Neural cell (in vitro differentiated cells): ENCODE results near the gene SEPTIN5. TPM values are rescaled to one million over a fixed set of nuclear protein-coding genes. Genes with fewer than 3 reads are reported as not detected.
A peak's percentile ranks its signal among the peaks of the same experiment; 100 is the strongest.

Experiments used
- H2AFZ ChIP-seq: fragments of 200-600, 300-800 bp; sonication (generic), shearing (Covaris generic); 2 replicates; pipeline ENCODE4 v1.6.0; 2014; ENCODE audit warnings: low read depth, mild to moderate bottlenecking, antibody characterized with exemption, low read length, moderate library complexity
- H3F3A ChIP-seq: fragments of 200-600 bp; shearing (Covaris generic); 2 replicates; pipeline ENCODE4 v1.6.1; 2016; ENCODE audit warnings: mild to moderate bottlenecking, moderate library complexity, mixed read lengths, antibody characterized with exemption, low read length; ENCODE audit not compliant: insufficient read depth, poor library complexity, severe bottlenecking
- H3K27ac ChIP-seq: fragments of 200-600, 300-800 bp; sonication (generic), shearing (Covaris generic); 2 replicates; pipeline ENCODE4 v1.5.1; 2014; ENCODE audit warnings: mild to moderate bottlenecking, low read length, moderate library complexity
- H3K27me3 ChIP-seq: fragments of 300-800, 200-600 bp; sonication (generic), shearing (Covaris generic); 2 replicates; pipeline ENCODE4 v1.6.0; 2014; ENCODE audit warnings: mild to moderate bottlenecking, low read depth, low read length, moderate library complexity; ENCODE audit not compliant: insufficient read depth
- H3K36me3 ChIP-seq: fragments of 300-800, 200-600 bp; sonication (generic), shearing (Covaris generic); 2 replicates; pipeline ENCODE4 v1.5.1; 2014; ENCODE audit warnings: mild to moderate bottlenecking, antibody characterized with exemption, low read length, moderate library complexity; ENCODE audit not compliant: insufficient read depth
- H3K4me2 ChIP-seq: fragments of 300-800, 200-600 bp; sonication (generic), shearing (Covaris generic); 2 replicates; pipeline ENCODE4 v1.6.0; 2014; ENCODE audit warnings: mild to moderate bottlenecking, low read length
- H3K4me3 ChIP-seq: fragments of 300-800, 200-600 bp; sonication (generic), shearing (Covaris generic); 2 replicates; pipeline ENCODE4 v1.5.1; 2014; ENCODE audit warnings: mild to moderate bottlenecking, low read length, moderate library complexity
- H3K79me2 ChIP-seq: fragments of 200-600 bp; shearing (Covaris generic); replicated peaks from 2 replicates; pipeline ENCODE4 v1.6.0; 2014; ENCODE audit warnings: mild to moderate bottlenecking, low read length, moderate library complexity; ENCODE audit not compliant: insufficient read depth
- H3K9ac ChIP-seq: fragments of 300-800, 200-600 bp; sonication (generic), shearing (Covaris generic); 2 replicates; pipeline ENCODE4 v1.6.1; 2016; ENCODE audit warnings: mild to moderate bottlenecking, low read length, mixed read lengths
- H3K9me2 ChIP-seq: fragments of 200-600 bp; shearing (Covaris generic); 2 replicates; pipeline ENCODE4 v1.6.1; 2016; ENCODE audit warnings: mild to moderate bottlenecking, low read length, mixed read lengths; ENCODE audit not compliant: insufficient read depth
- H3K9me3 ChIP-seq: fragments of 200-600, 300-800 bp; sonication (generic), shearing (Covaris generic); 2 replicates; pipeline ENCODE4 v1.6.1; 2016; ENCODE audit warnings: mild to moderate bottlenecking, mixed run types, low read length, moderate library complexity, mixed read lengths
- H4K20me1 ChIP-seq: fragments of 200-600 bp; shearing (Covaris generic); 2 replicates; pipeline ENCODE4 v1.6.1; 2016; ENCODE audit warnings: mild to moderate bottlenecking, mixed run types; ENCODE audit not compliant: insufficient read depth
- EP300 ChIP-seq: fragments of 450-650 bp; conservative IDR thresholded peaks from 2 replicates; pipeline ENCODE4 v1.6.1; 2014; ENCODE audit warnings: antibody characterized with exemption, mild to moderate bottlenecking, moderate library complexity; ENCODE audit not compliant: poor library complexity, severe bottlenecking
- EZH2 ChIP-seq: fragments of 200-600, 300-800 bp; shearing (Covaris generic), sonication (generic); IDR thresholded peaks from 2 replicates; pipeline ENCODE4 v1.6.1; 2014; ENCODE audit warnings: antibody characterized with exemption, low read length, borderline replicate concordance, mild to moderate bottlenecking; ENCODE audit not compliant: insufficient read depth, poor library complexity, severe bottlenecking
- MXI1 ChIP-seq: fragments of 450-650 bp; conservative IDR thresholded peaks from 2 replicates; pipeline ENCODE4 v1.6.1; 2014; ENCODE audit warnings: antibody characterized with exemption, mild to moderate bottlenecking; ENCODE audit not compliant: poor library complexity, severe bottlenecking
- POLR2AphosphoS5 ChIP-seq: IDR thresholded peaks from 2 replicates; pipeline ENCODE4 v1.6.1; 2012
- RAD21 ChIP-seq: fragments of 450-650 bp; conservative IDR thresholded peaks from 2 replicates; pipeline ENCODE4 v1.6.1; 2014; ENCODE audit warnings: antibody characterized with exemption, mild to moderate bottlenecking, moderate library complexity
- REST ChIP-seq: IDR thresholded peaks from 2 replicates; pipeline ENCODE4 v1.6.1; 2012; ENCODE audit warnings: borderline replicate concordance
- SMC3 ChIP-seq: fragments of 450-650 bp; conservative IDR thresholded peaks from 2 replicates; pipeline ENCODE4 v1.6.1; 2014; ENCODE audit warnings: antibody characterized with exemption, mild to moderate bottlenecking, moderate library complexity; ENCODE audit not compliant: poor library complexity
- TAF1 ChIP-seq: IDR thresholded peaks from 2 replicates; pipeline ENCODE4 v1.6.1; 2012; ENCODE audit warnings: low read depth
- polyA plus RNA-seq: library from polyadenylated mRNA; depleted of rRNA; stranded (reverse); fragments of >200 nt; gene quantifications from 2 replicates; pipeline ENCODE4 v1.2.3, GENCODE V29; 2014
- TF ChIP-seq, protein P1 (sequence below): fragments of 450-650 bp; IDR thresholded peaks from 2 replicates; pipeline ENCODE4 v1.5.1; 2014; ENCODE audit warnings: antibody characterized with exemption, mild to moderate bottlenecking, moderate library complexity; ENCODE audit not compliant: poor library complexity, severe bottlenecking

SEPTIN5 gene
- polyA plus RNA-seq, 1 donor from 2014 or later = 166 TPM

DNA sequence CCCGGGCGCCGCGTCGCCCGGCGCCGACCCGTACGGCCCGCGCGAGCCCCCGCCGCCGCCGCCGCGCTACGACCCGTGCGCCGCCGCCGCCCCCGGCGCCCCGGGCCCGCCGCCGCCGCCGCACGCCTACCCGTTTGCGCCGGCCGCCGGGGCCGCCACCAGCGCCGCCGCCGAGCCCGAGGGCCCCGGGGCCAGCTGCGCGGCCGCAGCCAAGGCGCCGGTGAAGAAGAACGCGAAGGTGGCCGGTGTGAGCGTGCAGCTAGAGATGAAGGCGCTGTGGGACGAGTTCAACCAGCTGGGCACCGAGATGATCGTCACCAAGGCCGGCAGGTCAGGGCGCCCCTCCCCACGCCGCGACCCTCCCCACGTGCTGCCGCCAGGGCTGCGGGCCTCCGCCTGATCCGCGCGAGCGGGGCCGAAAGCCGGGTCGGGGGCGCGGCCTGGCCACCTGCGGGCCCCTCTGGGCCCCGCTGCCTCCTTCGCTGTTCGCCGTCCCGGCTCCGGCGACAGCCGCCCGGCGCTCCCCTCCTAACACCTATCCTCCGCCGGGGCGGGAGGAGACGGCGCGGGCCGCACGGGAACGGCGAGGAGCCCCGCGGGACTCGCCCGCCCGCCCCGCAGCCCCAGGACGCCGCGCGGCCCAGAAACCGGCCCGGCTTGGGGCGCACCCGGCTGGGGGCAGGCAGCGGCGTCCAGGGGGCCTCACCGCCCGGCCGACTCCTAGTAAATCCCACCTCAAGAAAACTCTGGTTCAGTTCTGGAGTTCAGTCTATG, 46.8 kb downstream of the SEPTIN5 start:
- H3K4me3 ChIP-seq = no peak overlapping the region

GRCh38 chr22:19761725-19762567, 47.6 kb downstream of the SEPTIN5 start:
- H4K20me1 ChIP-seq = no peaks in the 10 kb centered on the region
- H2AFZ ChIP-seq = no peak overlapping the region

More for the DNA sequence above, 46.8 kb downstream of the SEPTIN5 start:
- Histone ChIP-seq H3K27me3 (peaks cover 90% of the 10 kb centered on the region), H3F3A (no peaks in the 10 kb centered on the region), H4K20me1 (no peaks in the 10 kb centered on the region), H2AFZ (no peak overlapping the region), H3K4me2 (no peak overlapping the region), H3K9me2 (no peaks in the 10 kb centered on the region), H3K79me2 (no peaks in the 10 kb centered on the region), H3K36me3 (no peaks in the 10 kb centered on the region), H3K9ac (no peak overlapping the region), H3K9me3 (no peaks in the 10 kb centered on the region), H3K27ac (no peak overlapping the region)
- peak; percentile 93 for TF ChIP-seq EZH2
- TF ChIP-seq POLR2AphosphoS5 = no peak

DNA sequence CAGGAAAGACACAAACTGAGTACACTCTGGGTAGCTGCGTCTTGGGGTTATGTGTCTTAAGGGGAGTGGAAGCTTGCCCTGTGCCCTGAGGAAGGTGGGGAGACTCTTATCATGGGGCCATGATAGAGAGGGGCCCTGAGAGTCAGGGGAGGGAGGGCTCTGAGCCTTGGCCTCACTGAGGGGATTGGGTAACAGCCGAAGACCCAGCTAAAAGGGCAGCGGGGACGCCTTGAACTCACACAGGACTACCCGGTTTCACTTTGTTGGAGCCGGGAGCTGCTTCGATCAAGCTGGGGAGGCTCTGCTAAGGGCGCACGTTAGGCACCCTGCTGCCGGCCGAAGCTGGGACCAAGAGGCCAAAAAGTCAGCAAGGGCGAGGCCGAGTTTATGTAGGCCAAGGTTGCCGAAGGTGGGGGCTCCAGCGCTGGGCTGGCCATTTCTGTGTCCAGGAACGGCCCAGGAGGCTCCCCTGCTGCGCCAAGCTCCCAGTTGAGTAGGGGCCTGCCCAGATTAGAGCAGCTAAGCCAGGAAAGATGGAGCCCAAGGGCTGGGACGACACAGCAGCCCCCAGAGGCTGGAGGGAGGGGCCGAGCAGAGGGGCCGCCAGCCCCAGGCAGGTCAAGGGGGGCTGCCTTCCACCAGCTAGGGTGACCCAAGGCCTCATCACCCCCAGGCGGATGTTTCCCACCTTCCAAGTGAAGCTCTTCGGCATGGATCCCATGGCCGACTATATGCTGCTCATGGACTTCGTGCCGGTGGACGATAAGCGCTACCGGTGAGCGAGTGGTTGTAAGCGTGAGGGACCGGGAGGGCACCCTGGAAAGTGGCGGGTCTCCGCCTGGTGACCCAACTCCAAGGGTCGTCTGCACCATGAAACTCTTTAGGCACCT, 48.5 kb downstream of the SEPTIN5 start:
- H3K4me2 ChIP-seq = no peak overlapping the region
- H3K27ac ChIP-seq = no peak overlapping the region
- H3F3A ChIP-seq = no peaks in the 10 kb centered on the region

More at GRCh38 chr22:19761725-19762567, 47.6 kb downstream of the SEPTIN5 start:
- Histone ChIP-seq H3K79me2 (no peaks in the 10 kb centered on the region), H3K9ac (no peak overlapping the region), H3K4me2 (no peak overlapping the region), H3K27ac (no peak overlapping the region), H3K9me2 (no peaks in the 10 kb centered on the region), H3K9me3 (no peaks in the 10 kb centered on the region), H3K4me3 (no peak overlapping the region), H3K36me3 (no peaks in the 10 kb centered on the region), H3K27me3 (peaks cover 90% of the 10 kb centered on the region), H3F3A (no peaks in the 10 kb centered on the region)
- TF ChIP-seq RAD21 (no peak), EZH2 (peak; percentile 85)

More for the DNA sequence above, 48.5 kb downstream of the SEPTIN5 start:
- no peak for TF ChIP-seq POLR2AphosphoS5
- TF ChIP-seq REST = no peak
- TF ChIP-seq EZH2 = no peak
- no peak for TF ChIP-seq MXI1
- TF ChIP-seq TAF1 = no peak
- no peak for TF ChIP-seq EP300
- TF ChIP-seq RAD21 = no peak
- no peak for TF ChIP-seq SMC3
- TF ChIP-seq, protein P1, sequence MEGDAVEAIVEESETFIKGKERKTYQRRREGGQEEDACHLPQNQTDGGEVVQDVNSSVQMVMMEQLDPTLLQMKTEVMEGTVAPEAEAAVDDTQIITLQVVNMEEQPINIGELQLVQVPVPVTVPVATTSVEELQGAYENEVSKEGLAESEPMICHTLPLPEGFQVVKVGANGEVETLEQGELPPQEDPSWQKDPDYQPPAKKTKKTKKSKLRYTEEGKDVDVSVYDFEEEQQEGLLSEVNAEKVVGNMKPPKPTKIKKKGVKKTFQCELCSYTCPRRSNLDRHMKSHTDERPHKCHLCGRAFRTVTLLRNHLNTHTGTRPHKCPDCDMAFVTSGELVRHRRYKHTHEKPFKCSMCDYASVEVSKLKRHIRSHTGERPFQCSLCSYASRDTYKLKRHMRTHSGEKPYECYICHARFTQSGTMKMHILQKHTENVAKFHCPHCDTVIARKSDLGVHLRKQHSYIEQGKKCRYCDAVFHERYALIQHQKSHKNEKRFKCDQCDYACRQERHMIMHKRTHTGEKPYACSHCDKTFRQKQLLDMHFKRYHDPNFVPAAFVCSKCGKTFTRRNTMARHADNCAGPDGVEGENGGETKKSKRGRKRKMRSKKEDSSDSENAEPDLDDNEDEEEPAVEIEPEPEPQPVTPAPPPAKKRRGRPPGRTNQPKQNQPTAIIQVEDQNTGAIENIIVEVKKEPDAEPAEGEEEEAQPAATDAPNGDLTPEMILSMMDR = no peak
- Histone ChIP-seq H3K36me3 (no peaks in the 10 kb centered on the region), H3K4me3 (no peak overlapping the region), H3K9me3 (no peaks in the 10 kb centered on the region), H4K20me1 (no peaks in the 10 kb centered on the region), H3K27me3 (peaks cover 90% of the 10 kb centered on the region), H2AFZ (no peak overlapping the region), H3K9me2 (no peaks in the 10 kb centered on the region), H3K79me2 (no peaks in the 10 kb centered on the region), H3K9ac (no peak overlapping the region)
